ENCODE results near the gene AHCYL2.

Gene AHCYL2

GRCh38 chr7:129354428-129355157 is 129.8 kb downstream of the AHCYL2 start:
- in situ Hi-C loops (cut with HindIII; ENCODE audit: low sequenced_read_pairs) = no loop called here

GRCh38 chr7:129356176-129356575 is 131.3 kb downstream of the AHCYL2 start:
- DNase-seq (ENCODE audit: low read depth, low spot score) = no peak
- H3K4me3 ChIP-seq (ENCODE audit: low read depth, low read length) = no peak overlapping the region
- in situ Hi-C loops (cut with HindIII; ENCODE audit: low sequenced_read_pairs) = no loop called here
- TF ChIP-seq, protein P1, sequence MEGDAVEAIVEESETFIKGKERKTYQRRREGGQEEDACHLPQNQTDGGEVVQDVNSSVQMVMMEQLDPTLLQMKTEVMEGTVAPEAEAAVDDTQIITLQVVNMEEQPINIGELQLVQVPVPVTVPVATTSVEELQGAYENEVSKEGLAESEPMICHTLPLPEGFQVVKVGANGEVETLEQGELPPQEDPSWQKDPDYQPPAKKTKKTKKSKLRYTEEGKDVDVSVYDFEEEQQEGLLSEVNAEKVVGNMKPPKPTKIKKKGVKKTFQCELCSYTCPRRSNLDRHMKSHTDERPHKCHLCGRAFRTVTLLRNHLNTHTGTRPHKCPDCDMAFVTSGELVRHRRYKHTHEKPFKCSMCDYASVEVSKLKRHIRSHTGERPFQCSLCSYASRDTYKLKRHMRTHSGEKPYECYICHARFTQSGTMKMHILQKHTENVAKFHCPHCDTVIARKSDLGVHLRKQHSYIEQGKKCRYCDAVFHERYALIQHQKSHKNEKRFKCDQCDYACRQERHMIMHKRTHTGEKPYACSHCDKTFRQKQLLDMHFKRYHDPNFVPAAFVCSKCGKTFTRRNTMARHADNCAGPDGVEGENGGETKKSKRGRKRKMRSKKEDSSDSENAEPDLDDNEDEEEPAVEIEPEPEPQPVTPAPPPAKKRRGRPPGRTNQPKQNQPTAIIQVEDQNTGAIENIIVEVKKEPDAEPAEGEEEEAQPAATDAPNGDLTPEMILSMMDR (IDR thresholded peaks at IDR 0.05; ENCODE audit: low read depth, low read length) = no peak

More at GRCh38 chr7:129354428-129355157, 129.8 kb downstream of the AHCYL2 start:
- no peak for DNase-seq (ENCODE audit: low read depth, low spot score)
- no peak overlapping the region for H3K4me3 ChIP-seq (ENCODE audit: low read depth, low read length)
- TF ChIP-seq, protein P1 (IDR thresholded peaks at IDR 0.05; ENCODE audit: low read depth, low read length) = no peak

GRCh38 chr7:129359176-129359575 is 134.3 kb downstream of the AHCYL2 start:
- in situ Hi-C loops (cut with HindIII; ENCODE audit: low sequenced_read_pairs) = no loop called here
- no peak for DNase-seq (ENCODE audit: low read depth, low spot score)
- no peak overlapping the region for H3K4me3 ChIP-seq (ENCODE audit: low read depth, low read length)
- TF ChIP-seq, protein P1 (IDR thresholded peaks at IDR 0.05; ENCODE audit: low read depth, low read length) = no peak

DNA sequence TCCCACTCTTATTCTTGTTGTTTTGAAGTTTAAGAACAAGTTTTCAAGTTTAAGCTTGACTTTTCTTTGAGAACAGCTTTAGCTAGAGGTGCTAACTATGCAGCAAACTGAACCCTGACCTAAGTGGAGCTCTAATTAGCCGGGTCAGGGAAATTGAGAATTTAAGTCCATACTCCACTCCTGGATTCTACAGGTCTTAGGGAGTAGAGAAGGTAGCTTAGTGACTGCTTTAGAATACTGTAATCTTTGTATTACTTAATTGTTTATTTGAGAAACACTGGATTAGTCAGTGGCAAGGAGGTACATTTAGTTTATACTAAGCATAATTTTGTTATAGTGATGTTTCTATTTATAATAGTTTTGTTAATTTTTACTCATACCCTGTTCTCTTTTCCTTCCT is 134.8 kb downstream of the AHCYL2 start:
- TF ChIP-seq, protein P1 (IDR thresholded peaks at IDR 0.05; ENCODE audit: low read depth, low read length) = no peak
- in situ Hi-C loops (cut with HindIII; ENCODE audit: low sequenced_read_pairs) = no loop called here
- H3K4me3 ChIP-seq (ENCODE audit: low read depth, low read length) = no peak overlapping the region
- no peak for DNase-seq (ENCODE audit: low read depth, low spot score)

DNA sequence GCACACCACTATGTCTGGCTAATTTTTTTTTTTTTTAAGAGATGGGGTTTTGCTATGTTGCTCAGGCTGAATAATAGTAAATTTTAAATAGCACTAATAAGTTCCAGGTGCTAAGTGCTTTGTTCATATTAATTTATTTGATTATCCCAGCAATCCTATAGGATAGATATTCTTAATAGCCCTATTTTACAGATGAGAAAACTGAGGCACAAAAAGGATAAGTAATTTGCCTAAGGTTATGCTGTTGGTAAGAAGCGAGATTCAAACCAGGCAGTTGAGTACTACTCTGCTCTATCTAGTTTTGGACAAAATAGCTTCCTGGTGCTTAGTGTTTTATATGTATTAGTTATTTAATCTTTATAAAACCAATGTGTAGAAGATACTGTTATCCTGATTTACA is 136.9 kb downstream of the AHCYL2 start:
- TF ChIP-seq, protein P1 (IDR thresholded peaks at IDR 0.05; ENCODE audit: low read depth, low read length) = no peak
- H3K4me3 ChIP-seq (ENCODE audit: low read depth, low read length) = no peak overlapping the region
- DNase-seq (ENCODE audit: low read depth, low spot score) = no peak
- in situ Hi-C loops (cut with HindIII; ENCODE audit: low sequenced_read_pairs) = no loop called here

GRCh38 chr7:129362496-129362895 is 137.7 kb downstream of the AHCYL2 start:
- TF ChIP-seq, protein P1 (IDR thresholded peaks at IDR 0.05; ENCODE audit: low read depth, low read length) = no peak

More at GRCh38 chr7:129362496-129362895, 137.7 kb downstream of the AHCYL2 start:
- in situ Hi-C loops (cut with HindIII; ENCODE audit: low sequenced_read_pairs) = no loop called here
- DNase-seq (ENCODE audit: low read depth, low spot score) = no peak
- H3K4me3 ChIP-seq (ENCODE audit: low read depth, low read length) = no peak overlapping the region
